ENCODE data around the gene SRSF10. TPM values are rescaled to one million over a fixed set of nuclear protein-coding genes. Genes with fewer than 3 reads are reported as not detected.

SRSF10 gene
- total and polyA plus RNA-seq, 8 donors, result 25.5 to 78.8 (median 41.1) TPM

- TF ChIP-seq CTCF (IDR thresholded peaks at IDR 0.05), result no peak
- no peak for ATAC-seq
- Histone ChIP-seq H3K27me3 (no peaks in the 10 kb centered on the region), H3K36me3 (no peaks in the 10 kb centered on the region), H3K27ac (no peak overlapping the region), H3K9me3 (no peaks in the 10 kb centered on the region), H3K4me3 (no peak overlapping the region), H3K4me1 (peaks cover 0 to 8% (median 5%) of the 10 kb centered on the region in 3 donors)
- 80 to 86% methylated on average over 3 of the region's 3 CpGs for WGBS, 2 donors
- no peak for FAIRE-seq
- intact Hi-C loops (cut with DNase I), result no loop called here
- no peak for DNase-seq
Measured at GRCh38 chr1:23925279-23925678, 54.8 kb downstream of the SRSF10 start.

GRCh38 chr1:23924601-23925000, 55.5 kb downstream of the SRSF10 start:
- FAIRE-seq (no peak), ATAC-seq (no peak), DNase-seq (no peak)
- Histone ChIP-seq H3K27ac (no peak overlapping the region), H3K4me1 (peaks cover 0 to 12% (median 11%) of the 10 kb centered on the region in 3 donors), H3K9me3 (no peaks in the 10 kb centered on the region), H3K4me3 (no peak overlapping the region), H3K36me3 (no peaks in the 10 kb centered on the region), H3K27me3 (no peaks in the 10 kb centered on the region)
- intact Hi-C loops (cut with DNase I), result no loop called here
- no peak for TF ChIP-seq CTCF (IDR thresholded peaks at IDR 0.05)
- WGBS, 2 donors, result 87% methylated on average over 11 of the region's 11 CpGs

- no peak for TF ChIP-seq CTCF (IDR thresholded peaks at IDR 0.05)
- H3K4me3 ChIP-seq, result no peak overlapping the region
- ATAC-seq, result no peak
- FAIRE-seq, result no peak
- no peaks in the 10 kb centered on the region for H3K9me3 ChIP-seq
- DNase-seq, result no peak
- H3K27me3 ChIP-seq, result no peaks in the 10 kb centered on the region
- H3K4me1 ChIP-seq, result peaks cover 0 to 12% (median 11%) of the 10 kb centered on the region in 3 donors
- intact Hi-C loops (cut with DNase I), result no loop called here
- H3K36me3 ChIP-seq, result no peaks in the 10 kb centered on the region
- H3K27ac ChIP-seq, result no peak overlapping the region
- WGBS, 2 donors, result 23 to 27% methylated on average over 8 of the region's 8 CpGs
Measured at GRCh38 chr1:23923592-23924499, 56.3 kb downstream of the SRSF10 start.

- Histone ChIP-seq H3K4me1 (peaks cover 0 to 12% (median 11%) of the 10 kb centered on the region in 3 donors), H3K36me3 (no peaks in the 10 kb centered on the region), H3K27ac (no peak overlapping the region), H3K4me3 (no peak overlapping the region), H3K9me3 (no peaks in the 10 kb centered on the region), H3K27me3 (no peaks in the 10 kb centered on the region)
- no peak for ATAC-seq
- no peak for FAIRE-seq
- no peak for DNase-seq
- intact Hi-C loops (cut with DNase I), result no loop called here
- 83 to 84% methylated on average over 8 of the region's 8 CpGs for WGBS, 2 donors
- no peak for TF ChIP-seq CTCF (IDR thresholded peaks at IDR 0.05)
Measured at GRCh38 chr1:23922321-23922943, 57.7 kb downstream of the SRSF10 start.

Measured in pancreas (tissue), 10 donors.